A172 (cell line): ENCODE data around the gene SELENOI. TPM values are rescaled to one million over a fixed set of nuclear protein-coding genes. Genes with fewer than 3 reads are reported as not detected.
"Not testable (repeated sequence)": the region's sequence is repeated elsewhere in the genome, so short reads cannot be mapped to it uniquely, and the experiment has no call there.

Source experiments
- DNase-seq: peaks from one replicate; pipeline ENCODE4 v3.0.0-alpha.2; 2015; ENCODE audit warnings: low spot score
- total RNA-seq: library from RNA; depleted of rRNA; stranded (reverse); fragments of >200 nt; shearing (Covaris generic); gene quantifications from 2 replicates; pipeline ENCODE4 v1.2.3, GENCODE V29; 2014

SELENOI gene
- total RNA-seq, 1 experiment from 2014 or later = 20.6 TPM

DNA sequence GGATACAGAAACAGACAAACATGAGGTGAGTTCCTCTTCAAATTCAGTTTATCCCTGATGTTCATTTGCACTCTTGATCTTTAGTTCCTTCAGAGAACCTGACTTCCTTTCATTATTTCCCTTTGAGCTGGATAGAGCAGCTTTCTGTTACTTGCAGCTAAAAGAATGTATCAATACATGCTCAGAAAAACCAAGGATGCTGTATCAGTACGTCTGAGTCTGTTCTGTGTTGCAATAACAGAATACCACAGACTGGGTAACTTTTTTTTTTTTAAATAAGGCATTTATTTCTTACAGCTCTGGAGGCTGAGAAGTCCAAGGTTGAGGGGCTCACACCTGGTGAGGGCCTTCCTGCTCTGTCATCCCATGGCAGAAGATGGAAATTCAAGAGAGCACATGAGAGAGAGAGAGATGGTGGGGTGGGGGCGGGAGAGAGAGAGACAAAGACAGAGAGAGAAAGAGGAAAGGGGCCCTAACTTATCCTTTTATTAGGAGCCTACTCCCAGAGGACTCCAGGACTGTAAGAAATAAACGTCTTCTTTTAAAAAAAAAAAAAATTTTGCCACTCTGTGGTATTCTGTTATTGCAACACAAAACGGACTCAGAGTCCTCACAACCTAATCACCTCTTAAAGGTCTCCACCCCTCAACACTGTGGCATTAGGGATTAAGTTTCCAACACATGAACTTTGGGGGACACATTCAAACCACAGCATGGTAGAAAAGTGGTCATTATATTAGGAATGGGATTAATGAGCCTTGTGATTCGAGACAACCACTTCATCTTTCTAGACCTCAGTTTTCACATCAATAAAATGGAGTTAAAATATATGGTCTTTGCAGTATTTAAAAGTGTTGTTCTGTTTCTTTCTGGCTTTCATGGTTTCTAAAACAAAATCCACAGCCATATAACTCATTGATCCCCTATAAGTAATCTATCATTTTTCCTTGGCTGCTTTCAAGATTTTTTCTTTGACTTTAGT lies 18.4 kb upstream of the SELENOI start:
- no peak for DNase-seq

- not testable (repeated sequence) for DNase-seq
These were observed 16.9 kb upstream of the SELENOI start for GRCh38 chr2:26329083-26329482.

GRCh38 chr2:26330114-26330549 lies 15.8 kb upstream of the SELENOI start:
- DNase-seq = peak; percentile 85

GRCh38 chr2:26330604-26331003 lies 15.3 kb upstream of the SELENOI start:
- DNase-seq = no peak

- not testable (repeated sequence) for DNase-seq
These were observed 14.6 kb upstream of the SELENOI start for GRCh38 chr2:26331321-26331720.

DNA sequence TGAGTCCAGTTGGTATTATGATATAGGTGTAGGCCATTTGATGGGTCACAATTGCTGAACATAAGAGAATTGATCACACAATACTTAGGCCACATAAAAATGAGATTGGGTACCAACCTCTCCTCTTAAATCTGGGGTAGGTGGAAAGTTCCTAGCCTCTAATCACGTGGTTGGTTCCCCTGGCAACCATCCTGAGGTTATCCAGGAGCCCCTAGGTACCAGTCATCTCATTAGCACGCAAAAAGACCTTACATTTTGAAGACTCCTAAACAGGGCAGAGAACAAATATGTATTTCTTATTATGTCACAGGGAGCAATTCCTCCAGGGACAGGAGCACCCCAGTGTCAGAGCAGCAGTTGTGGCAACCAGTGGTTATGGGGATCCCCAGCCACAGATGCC lies 12.7 kb upstream of the SELENOI start:
- no peak for DNase-seq

DNA sequence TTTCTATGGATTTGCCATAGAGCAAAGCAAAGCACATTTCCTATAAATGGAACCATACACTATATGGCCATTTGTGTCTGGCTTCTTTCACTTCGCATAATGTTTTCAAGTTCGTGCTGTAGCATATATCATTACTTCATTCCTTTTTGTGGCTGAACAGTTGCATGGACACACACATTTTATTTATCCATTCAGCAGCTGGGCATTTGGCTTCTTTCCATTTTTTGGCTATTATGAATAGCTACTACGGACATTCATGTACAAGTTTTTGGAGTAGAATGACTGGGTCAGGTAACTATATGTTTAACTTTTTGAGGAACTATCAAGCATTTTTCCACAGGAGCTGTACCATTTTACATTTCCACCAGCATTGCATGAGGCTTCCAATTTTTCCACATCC lies 10.7 kb upstream of the SELENOI start:
- DNase-seq = no peak

DNA sequence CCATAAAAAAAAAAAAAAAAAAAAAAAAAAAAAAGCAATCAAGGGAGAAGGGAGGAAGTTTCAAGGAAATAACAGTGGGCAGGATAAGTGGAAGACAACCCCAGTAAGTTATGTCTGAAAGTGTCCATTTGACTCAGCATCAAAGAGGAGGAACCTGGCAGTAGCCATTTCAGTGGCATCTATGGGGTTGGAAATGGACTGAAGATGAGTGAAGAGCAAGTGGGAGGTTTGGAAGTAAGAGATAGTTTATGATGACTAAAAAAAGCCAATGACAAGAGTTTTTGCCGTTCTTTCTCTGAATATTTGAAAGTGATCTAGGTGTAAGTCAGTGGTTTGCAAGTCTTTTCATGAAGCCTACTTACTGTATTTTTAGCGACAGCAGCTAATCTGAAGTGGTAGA lies 9.2 kb upstream of the SELENOI start:
- no peak for DNase-seq

DNA sequence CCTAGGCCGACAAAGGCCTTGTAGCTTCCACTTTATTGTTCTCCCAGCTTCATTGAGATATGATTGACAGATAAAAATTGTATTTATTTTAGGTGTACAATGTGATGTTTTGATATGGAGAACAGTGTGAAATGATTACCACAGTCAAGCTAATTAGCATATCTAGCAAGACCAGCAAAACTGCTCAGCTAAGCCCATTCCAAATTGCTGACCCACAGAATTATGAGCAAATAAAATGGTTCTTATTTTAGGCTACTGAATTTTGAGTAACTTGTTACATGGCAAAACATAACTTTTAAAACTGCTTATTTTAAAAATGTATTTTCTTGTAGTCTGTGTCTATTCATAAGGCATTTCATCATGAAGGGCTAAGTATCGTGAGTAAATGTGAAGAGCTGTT lies 8.6 kb upstream of the SELENOI start:
- DNase-seq = no peak

- DNase-seq = no peak
These were observed 5.1 kb upstream of the SELENOI start for GRCh38 chr2:26340831-26341230.

GRCh38 chr2:26344581-26345282 lies 1.2 kb upstream of the SELENOI start:
- DNase-seq = peak; percentile 72

DNA sequence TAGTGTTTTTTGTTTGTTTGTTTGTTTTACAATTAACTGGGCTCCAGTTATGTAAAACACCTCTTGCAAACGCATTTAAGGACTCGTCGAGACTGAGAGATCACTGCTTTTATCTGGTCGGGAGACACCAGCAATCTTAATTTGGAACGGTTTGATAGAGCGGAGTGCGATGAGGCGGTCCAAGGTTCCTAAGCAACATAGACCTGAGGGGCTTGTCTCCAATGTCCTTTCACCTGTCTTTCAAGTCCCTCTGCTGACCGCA lies 729 bp upstream of the SELENOI start:
- DNase-seq = no peak

DNA sequence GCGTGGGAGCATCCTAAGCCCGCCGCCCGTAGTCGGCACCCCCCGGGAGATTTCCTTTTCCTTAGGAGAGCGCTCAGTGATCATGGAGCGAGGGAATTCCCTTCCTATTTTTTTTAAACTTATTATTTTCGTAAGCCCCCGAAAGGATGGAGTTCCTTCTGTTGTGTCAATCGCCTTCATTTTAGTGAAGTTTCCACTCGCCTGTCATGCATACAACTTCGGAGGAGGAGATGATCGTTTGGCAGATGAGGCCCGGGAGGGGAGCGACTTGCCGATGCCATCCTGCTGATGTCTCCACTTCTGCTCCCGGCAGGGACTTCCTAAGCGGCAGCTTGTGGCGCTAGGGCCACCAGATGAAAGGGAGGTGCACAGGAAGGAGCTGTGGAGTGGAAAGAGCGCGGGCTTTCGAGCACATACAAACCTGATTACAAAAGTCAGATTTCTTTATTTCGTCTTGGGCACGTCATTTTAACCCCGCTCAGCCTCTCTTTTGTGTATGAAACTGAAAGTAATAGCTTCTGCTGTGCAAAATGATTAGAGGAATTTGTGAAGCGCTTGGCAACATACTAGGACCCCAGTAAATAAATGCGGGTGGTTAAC lies 611 bp downstream of the SELENOI start, which contains the start of gene ADGRF3:
Gene ADGRF3, minus strand, starts transcription at position 336 of the 600 bp plus-strand sequence. CDS start 555 bp downstream, outside the sequence.
- DNase-seq = peak; percentile 60

DNA sequence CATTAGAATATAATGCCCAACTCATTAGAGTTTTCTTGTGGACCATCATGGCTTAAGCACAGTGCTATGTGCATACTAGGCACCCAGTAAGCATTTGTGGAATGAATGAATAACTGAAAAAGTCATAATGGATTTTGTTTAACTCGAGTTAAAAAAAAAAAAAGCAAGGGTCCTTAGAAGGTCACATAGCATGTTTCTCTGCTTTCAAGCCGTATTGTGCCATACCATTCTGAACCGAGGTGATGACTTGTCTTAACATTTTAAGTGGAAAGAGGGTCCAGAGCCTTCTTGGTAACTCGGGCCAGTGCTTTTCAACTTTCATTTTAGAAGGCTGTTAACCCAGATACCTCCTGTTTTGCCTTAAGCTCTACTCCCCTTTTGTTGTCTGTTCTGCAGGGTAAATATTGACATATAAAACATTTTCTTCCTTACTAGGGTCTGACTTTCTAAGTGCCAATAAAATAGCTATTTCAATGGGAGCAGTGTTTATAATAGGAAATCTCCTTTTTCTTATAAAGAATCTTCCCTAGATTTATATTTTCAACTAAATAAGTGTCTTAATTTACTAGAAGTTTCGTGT lies 1.4 kb downstream of the SELENOI start:
- no peak for DNase-seq

DNA sequence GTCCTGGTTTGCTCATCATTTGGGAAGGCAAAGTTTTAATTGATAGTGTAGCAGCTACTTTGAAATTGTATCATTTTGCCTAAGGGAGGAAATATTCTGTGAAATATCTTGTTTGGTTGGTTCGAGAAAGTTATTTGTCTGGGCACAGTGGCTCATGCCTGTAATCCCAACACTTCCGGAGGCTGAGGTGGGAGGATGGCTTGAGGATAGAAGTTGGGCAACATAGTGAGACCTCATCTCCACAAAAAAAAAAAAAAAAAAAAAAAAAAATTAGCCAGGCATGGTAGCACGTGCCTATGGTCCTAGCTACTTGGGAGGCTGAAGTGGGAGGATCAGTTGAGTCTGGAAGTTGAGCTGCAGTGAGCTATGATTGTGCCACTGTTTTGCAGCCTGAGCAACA lies 3.7 kb downstream of the SELENOI start:
- no peak for DNase-seq

GRCh38 chr2:26351375-26352090 lies 5.6 kb downstream of the SELENOI start:
- no peak for DNase-seq

GRCh38 chr2:26352892-26353291 lies 6.9 kb downstream of the SELENOI start:
- DNase-seq = peak; percentile 45

DNA sequence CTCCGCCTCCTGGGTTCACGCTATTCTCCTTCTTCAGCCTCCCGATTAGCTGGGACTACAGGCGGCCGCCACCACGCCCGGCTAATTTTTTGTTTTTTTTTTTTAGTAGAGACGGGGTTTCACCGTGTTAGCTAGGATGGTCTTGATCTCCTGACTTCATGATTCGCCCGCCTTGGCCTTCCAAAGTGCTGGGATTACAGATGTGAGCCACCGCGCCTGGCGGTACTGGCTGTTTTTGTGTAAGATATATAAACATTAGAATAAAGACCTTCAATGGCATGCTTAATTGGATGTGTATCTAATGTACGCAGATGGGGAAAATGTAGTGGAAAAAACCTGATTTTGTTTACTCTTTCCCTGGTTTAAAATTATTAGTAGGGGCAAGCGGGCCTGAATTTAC lies 8.5 kb downstream of the SELENOI start:
- not testable (repeated sequence) for DNase-seq

DNA sequence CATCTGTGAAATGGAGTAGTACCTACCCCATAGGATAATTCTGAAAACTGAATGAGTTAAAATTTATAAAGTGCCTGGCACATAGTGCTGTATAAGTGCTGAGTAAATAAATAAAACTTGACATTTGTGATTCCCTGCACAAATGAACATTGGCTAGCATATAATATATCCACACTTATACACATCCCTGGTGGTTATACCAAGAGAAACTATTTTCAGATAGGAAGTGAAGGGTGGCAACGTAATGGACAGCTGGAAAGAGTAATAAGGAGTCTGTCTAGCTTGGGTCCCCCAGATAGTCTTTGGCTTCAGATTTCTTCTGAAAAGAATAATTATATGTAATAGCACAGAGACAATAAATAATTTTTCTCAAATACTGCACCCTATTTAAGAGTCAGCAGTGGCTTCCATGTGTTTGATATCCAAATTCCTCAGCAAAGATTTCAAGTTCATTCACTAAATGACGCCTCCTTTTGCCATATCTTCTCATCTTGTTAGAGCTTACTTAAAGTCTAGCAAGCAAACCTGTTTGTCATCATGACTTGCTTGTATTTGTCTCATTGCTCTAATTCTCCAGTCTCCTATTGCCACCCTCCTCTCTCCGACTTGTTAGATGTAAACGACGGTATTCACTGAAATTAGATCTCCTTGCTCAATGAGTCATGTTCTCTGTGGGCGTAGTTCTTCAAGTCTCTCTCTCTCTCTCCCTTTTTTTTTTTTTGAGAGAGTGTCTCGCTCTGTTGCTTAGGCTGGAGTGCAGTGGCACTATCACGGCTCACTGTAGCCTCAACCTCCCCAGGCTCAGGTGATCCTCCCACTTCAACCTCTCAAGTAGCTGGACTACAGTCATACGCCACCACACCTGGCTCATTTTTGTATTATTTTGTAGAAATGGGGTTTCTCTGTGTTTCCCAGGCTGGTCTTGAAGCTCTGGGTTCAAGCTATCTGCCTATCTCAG lies 9.4 kb downstream of the SELENOI start:
- peak; percentile 92 for DNase-seq

DNA sequence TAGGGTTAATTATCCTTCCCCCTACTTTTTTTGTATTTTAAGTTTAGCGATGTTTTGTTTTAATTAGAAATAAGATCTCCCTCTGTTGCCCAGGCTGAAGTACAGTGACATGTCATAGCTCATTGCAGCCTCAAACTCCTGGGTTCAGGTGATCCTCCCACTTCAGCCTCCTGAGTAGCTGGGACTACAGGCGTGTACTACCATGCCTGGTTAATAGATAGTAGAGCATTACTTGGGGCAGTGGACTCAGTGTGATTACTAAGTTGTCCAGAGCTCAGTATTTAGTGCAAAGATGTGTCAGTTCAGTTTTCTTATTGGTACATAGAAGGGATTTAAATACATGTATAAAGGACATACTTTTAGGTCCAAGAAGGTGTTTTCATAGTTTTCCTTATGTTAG lies 10.2 kb downstream of the SELENOI start:
- no peak for DNase-seq
